Neural progenitor cell (in vitro differentiated cells): Measurements from ENCODE around the gene INPP4B.

ENCODE experiments used
- CTCF ChIP-seq: fragments of 200-600 bp; sonication (generic); IDR thresholded peaks from 2 replicates; pipeline ENCODE4 v1.5.1; 2017; ENCODE audit warnings: antibody characterized with exemption, mild to moderate bottlenecking
- EZH2 ChIP-seq: fragments of 200-600 bp; sonication (generic); IDR thresholded peaks from 2 replicates; pipeline ENCODE4 v1.6.1; 2017; ENCODE audit warnings: antibody characterized with exemption, mild to moderate bottlenecking, moderate library complexity

DNA sequence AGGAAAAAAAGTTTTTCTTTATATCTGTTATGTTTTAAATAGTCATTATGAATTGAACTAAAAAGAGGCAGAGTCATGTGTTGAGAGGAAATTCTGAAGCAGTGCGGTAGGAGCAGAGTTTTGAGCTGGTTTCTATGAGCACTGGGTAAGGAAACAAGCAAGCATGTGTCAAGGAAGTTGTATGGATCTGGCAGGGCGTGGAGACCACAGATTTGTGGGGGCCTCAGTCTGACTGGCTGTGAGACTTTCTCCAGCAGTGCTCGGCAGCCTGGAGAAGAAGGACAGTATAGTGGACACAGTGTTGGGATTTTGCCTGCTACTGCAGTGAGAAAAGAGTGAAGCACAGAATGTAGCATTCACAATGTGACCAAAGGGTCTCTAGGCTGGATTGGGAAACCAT, 399.1 kb downstream of the INPP4B start:
- TF ChIP-seq EZH2 (no peak), CTCF (no peak)
